Right lobe of liver (tissue), 4 donors: ENCODE results near the gene EWSR1.

ENCODE experiments used
- CTCF ChIP-seq, 4 donors: fragments of 200-600 bp in 3 of 4; fragments of 450-650 bp in 1 of 4; IDR thresholded peaks; one replicate each; pipeline versions ENCODE4 v1.5.1 to v1.8.0; 2016 to 2022; ENCODE audit warnings: antibody characterized with exemption in 4 of 4, mild to moderate bottlenecking in 2 of 4
- POLR2A ChIP-seq: fragments of 450-650 bp; IDR thresholded peaks from one replicate; pipeline ENCODE4 v1.6.1; 2017; ENCODE audit warnings: antibody characterized with exemption, mild to moderate bottlenecking
- donor health status: DM: no; HTN: no; CAD: no.
- donor health status: DM: no; HTN: no; CAD: no.
- donor health status: DM: no; HTN: yes; CAD: no.

DNA sequence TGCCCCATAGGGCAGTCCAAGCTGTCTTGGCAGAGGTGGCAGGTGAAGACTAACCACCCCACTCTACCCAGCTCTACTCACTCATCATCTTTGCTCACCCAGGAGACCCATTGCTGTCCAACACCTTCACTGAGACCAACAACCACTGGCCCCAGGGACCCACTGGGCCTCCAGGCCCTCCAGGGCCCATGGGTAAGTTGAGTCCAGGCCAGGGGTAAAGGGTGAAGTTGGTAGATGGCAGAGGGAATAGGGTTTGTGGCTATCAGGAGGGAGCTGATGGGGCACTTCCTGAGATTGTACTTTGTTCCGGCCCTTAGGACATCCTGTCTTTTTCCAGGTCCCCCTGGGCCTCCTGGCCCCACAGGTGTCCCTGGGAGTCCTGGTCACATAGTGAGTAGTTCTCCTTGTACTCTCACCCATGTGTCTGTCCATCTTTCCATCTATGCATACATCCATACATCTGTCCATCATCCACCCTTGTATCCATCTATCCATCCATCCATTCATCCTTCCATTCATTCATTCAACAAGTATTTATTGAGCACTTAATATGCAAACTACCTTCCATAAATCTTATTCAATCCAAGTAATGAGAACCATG is 34.7 kb upstream of the EWSR1 start:
- TF ChIP-seq POLR2A = no peak
- no peak for TF ChIP-seq CTCF (IDR thresholded peaks at IDR 0.05)
